Measurements from ENCODE around the gene NDUFAF3. TPM values are rescaled to one million over a fixed set of nuclear protein-coding genes. Genes with fewer than 3 reads are reported as not detected.

The NDUFAF3 gene
- total RNA-seq, 1 donor from 2014 or later, result 75.4 TPM

DNA sequence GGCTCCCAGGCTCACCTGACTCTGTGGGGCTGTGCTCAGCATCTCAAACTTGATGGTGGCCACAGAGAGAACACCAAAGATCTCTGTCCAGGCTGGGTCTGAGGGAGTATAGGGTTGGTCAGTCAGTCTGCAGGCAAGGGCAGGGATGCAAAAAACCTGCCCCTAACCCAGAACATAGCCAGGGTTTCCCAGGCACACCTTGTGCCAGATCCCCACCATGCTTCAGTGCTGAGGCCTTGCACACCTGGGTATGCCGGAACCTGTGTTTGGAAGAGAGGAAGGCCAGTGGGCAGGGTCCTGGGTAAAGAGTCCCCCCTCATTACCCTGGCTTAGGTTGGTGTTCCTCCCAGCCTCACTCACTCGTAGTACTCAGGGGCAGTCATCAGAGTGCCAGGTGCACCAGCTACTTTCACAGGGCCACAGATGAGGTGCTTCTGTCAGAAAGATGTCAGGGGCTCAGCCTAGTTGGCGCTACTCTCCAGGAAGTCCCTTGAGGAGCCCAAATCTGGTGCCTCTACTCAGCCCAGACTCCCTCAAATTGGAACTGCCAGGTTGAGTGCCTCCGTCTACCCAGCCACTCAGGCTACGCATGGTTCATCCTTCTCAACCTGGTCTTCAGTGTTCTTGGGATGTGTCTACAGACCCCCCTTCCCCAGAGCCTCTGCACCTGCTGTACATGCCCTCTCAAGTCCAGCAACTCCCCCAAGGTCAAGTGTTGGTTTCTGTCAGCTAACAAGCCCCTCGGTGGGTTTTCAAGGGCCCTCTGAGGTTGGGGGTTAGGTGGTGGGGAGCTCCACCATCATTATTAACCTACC is 5.3 kb upstream of the NDUFAF3 start:
- H3K27ac ChIP-seq (ENCODE audit: low read depth, low read length), result no peak overlapping the region
- peaks cover 27% of the 10 kb centered on the region for H3K36me3 ChIP-seq (ENCODE audit: insufficient read depth, low read length)
- H3K36me3 Mint-ChIP-seq (ENCODE audit: low read depth, unreplicated experiment), result peaks cover 24% of the 10 kb centered on the region
- TF ChIP-seq, protein P1, sequence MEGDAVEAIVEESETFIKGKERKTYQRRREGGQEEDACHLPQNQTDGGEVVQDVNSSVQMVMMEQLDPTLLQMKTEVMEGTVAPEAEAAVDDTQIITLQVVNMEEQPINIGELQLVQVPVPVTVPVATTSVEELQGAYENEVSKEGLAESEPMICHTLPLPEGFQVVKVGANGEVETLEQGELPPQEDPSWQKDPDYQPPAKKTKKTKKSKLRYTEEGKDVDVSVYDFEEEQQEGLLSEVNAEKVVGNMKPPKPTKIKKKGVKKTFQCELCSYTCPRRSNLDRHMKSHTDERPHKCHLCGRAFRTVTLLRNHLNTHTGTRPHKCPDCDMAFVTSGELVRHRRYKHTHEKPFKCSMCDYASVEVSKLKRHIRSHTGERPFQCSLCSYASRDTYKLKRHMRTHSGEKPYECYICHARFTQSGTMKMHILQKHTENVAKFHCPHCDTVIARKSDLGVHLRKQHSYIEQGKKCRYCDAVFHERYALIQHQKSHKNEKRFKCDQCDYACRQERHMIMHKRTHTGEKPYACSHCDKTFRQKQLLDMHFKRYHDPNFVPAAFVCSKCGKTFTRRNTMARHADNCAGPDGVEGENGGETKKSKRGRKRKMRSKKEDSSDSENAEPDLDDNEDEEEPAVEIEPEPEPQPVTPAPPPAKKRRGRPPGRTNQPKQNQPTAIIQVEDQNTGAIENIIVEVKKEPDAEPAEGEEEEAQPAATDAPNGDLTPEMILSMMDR (IDR thresholded peaks at IDR 0.05; ENCODE audit: insufficient read depth, low read depth, low read length), result no peak
- TF ChIP-seq EZH2 (IDR thresholded peaks at IDR 0.05; ENCODE audit: insufficient read depth, low read length), result no peak
- H3K9me3 ChIP-seq (ENCODE audit: insufficient read depth, low read depth, low read length), result no peaks in the 10 kb centered on the region
- peak overlapping the region; percentile 62 for H3K4me3 Mint-ChIP-seq (ENCODE audit: unreplicated experiment)
- no peak for FAIRE-seq
- H3K27me3 ChIP-seq (ENCODE audit: insufficient read depth, low read length), result no peaks in the 10 kb centered on the region
- H3K4me1 ChIP-seq (ENCODE audit: insufficient read depth, low read length), result peaks cover 22% of the 10 kb centered on the region
- H3K9ac ChIP-seq (ENCODE audit: low read length), result peak overlapping the region; percentile 81
- H4K20me1 ChIP-seq (ENCODE audit: insufficient read depth, low read length), result peaks cover 54% of the 10 kb centered on the region
- no peaks in the 10 kb centered on the region for H3K9me3 Mint-ChIP-seq (ENCODE audit: unreplicated experiment)
- no peak for DNase-seq (ENCODE audit: low read depth)
- peak overlapping the region; percentile 18 for H3K27ac Mint-ChIP-seq (ENCODE audit: unreplicated experiment)
- no peak overlapping the region for H3K4me3 ChIP-seq (ENCODE audit: insufficient read depth, low read depth, low read length)
- no peak overlapping the region for H2AFZ ChIP-seq (ENCODE audit: low read depth, low read length)
- H3K79me2 ChIP-seq (ENCODE audit: insufficient read depth, low read length), result peaks cover 77% of the 10 kb centered on the region
- no peaks in the 10 kb centered on the region for H3K27me3 Mint-ChIP-seq (ENCODE audit: low read depth, unreplicated experiment)
- H3K4me1 Mint-ChIP-seq (ENCODE audit: low read depth, unreplicated experiment), result peaks cover 12% of the 10 kb centered on the region
- H3K4me2 ChIP-seq (ENCODE audit: low read length), result peak overlapping the region; percentile 98

DNA sequence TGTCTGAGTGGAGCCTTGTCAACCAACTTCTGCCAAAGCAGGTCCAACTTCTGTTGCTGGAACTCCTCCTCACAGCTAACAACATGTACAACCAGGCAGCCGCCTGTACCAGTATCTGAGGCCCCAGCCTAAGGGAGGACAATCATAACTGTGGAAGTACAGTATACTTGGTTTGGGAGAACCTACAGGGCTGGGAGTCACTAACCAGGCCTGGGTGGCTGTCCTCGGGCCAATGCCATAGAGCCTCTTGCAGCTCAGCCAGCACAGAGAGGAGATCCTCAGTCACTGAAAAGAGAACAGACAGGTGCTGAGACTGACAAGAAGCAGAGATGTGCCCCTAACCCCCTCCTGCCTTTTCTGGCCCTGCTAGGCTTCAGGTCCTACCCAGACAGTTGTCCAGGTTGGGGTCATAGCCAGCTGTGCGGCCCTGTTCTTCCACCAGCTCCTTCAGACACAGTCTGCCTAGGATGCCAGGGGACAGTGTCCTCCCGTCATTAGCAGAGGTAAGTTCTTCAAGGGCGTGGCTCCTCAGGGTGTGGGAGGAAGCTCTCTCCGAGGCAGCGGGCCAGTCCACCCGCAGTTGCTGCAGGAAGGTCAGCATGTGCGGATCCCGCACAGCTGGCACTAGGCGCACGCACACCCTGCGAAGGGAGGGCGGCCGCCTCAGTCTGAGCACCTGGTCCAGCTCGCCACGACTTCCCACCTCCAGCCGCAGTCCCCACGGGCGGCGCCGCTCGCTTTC is 4.5 kb upstream of the NDUFAF3 start:
- no peak for DNase-seq (ENCODE audit: low read depth)
- FAIRE-seq, result no peak
- Histone ChIP-seq H3K36me3 (ENCODE audit: insufficient read depth, low read length) (peaks cover 23% of the 10 kb centered on the region), H3K79me2 (ENCODE audit: insufficient read depth, low read length) (peaks cover 73% of the 10 kb centered on the region), H3K27ac (ENCODE audit: low read depth, low read length) (peak overlapping the region; percentile 52), H3K9me3 (ENCODE audit: insufficient read depth, low read depth, low read length) (no peaks in the 10 kb centered on the region), H3K4me3 (ENCODE audit: insufficient read depth, low read depth, low read length) (peak overlapping the region; percentile 79), H3K4me1 (ENCODE audit: insufficient read depth, low read length) (peaks cover 22% of the 10 kb centered on the region), H3K27me3 (ENCODE audit: insufficient read depth, low read length) (no peaks in the 10 kb centered on the region), H4K20me1 (ENCODE audit: insufficient read depth, low read length) (peaks cover 47% of the 10 kb centered on the region), H3K4me2 (ENCODE audit: low read length) (peak overlapping the region; percentile 98), H2AFZ (ENCODE audit: low read depth, low read length) (peak overlapping the region; percentile 87), H3K9ac (ENCODE audit: low read length) (peak overlapping the region; percentile 81)
- Mint-ChIP-seq H3K27ac (ENCODE audit: unreplicated experiment) (peak overlapping the region; percentile 66), H3K4me1 (ENCODE audit: low read depth, unreplicated experiment) (peaks cover 12% of the 10 kb centered on the region), H3K36me3 (ENCODE audit: low read depth, unreplicated experiment) (peaks cover 16% of the 10 kb centered on the region), H3K4me3 (ENCODE audit: unreplicated experiment) (peak overlapping the region; percentile 83), H3K9me3 (ENCODE audit: unreplicated experiment) (no peaks in the 10 kb centered on the region), H3K27me3 (ENCODE audit: low read depth, unreplicated experiment) (no peaks in the 10 kb centered on the region)
- no peak for TF ChIP-seq EZH2 (IDR thresholded peaks at IDR 0.05; ENCODE audit: insufficient read depth, low read length)
- TF ChIP-seq, protein P1 (IDR thresholded peaks at IDR 0.05; ENCODE audit: insufficient read depth, low read depth, low read length), result no peak
